ENCODE data around the gene SELENON. TPM values are rescaled to one million over a fixed set of nuclear protein-coding genes. Genes with fewer than 3 reads are reported as not detected.

SELENON gene
- total and polyA plus RNA-seq, 2 of the 13 experiments (the other 11 are each of a cell fraction or from before 2014, with no cell fraction given) = 3.8 to 8.0 TPM

DNA sequence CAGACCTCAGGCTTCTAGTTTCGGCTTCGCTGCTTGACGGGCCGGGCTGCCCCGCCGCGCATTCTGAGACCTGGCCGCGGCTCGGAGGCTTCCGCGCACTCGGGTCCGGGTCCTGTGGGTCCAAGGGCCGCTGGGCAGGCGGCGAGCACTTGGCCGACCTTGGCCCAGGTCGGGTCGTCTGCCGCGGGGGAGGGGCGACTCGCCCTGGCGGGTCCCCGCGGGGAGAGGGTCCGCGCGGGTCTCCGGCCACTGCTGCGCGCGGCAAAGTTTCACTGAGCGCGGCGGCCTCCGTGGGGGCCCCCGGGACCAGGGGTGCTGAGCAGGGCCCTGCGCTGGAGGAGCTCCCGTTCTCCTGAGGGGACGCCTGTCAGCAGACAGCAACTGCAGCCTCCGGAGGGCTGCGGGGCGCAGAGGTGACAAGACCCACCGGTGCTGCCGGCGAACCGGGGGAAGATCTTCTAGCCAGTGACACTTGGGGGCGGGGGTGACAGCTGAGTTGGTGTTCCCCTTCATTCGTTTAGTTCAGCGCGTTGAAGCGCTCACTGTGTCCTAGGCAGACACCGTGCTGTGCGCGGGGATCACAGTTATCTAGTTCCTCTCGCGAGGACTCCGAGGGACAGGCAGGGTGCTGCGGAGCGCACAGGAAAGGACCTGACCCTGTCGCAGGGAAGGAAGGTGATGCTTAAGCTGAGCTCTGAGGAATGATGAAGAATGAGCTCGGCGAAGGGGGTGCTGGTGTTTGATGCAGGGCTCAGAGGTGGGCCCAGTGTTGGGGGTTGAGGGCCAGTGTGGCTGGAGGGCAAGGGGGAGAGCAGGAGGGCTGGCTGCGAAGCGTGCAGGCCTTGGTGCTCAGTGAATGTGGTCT is 20.5 kb downstream of the SELENON start (continued):
- TF ChIP-seq, protein P1, sequence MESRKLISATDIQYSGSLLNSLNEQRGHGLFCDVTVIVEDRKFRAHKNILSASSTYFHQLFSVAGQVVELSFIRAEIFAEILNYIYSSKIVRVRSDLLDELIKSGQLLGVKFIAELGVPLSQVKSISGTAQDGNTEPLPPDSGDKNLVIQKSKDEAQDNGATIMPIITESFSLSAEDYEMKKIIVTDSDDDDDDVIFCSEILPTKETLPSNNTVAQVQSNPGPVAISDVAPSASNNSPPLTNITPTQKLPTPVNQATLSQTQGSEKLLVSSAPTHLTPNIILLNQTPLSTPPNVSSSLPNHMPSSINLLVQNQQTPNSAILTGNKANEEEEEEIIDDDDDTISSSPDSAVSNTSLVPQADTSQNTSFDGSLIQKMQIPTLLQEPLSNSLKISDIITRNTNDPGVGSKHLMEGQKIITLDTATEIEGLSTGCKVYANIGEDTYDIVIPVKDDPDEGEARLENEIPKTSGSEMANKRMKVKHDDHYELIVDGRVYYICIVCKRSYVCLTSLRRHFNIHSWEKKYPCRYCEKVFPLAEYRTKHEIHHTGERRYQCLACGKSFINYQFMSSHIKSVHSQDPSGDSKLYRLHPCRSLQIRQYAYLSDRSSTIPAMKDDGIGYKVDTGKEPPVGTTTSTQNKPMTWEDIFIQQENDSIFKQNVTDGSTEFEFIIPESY (CRISPR knock-in tag; IDR thresholded peaks at IDR 0.05) = no peak
- TF ChIP-seq, protein P2, sequence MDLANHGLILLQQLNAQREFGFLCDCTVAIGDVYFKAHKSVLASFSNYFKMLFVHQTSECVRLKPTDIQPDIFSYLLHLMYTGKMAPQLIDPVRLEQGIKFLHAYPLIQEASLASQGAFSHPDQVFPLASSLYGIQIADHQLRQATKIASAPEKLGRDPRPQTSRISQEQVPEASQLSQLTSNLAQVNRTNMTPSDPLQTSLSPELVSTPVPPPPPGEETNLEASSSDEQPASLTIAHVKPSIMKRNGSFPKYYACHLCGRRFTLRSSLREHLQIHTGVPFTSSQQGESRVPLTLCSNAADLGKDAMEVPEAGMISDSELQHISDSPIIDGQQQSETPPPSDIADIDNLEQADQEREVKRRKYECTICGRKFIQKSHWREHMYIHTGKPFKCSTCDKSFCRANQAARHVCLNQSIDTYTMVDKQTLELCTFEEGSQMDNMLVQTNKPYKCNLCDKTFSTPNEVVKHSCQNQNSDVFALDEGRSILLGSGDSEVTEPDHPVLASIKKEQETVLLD (CRISPR knock-in tag; IDR thresholded peaks at IDR 0.05; ENCODE audit: low read depth) = no peak
- TF ChIP-seq SNAI1 (CRISPR knock-in tag; IDR thresholded peaks at IDR 0.05; ENCODE audit: borderline replicate concordance) (no peak), ISX (CRISPR knock-in tag; conservative IDR thresholded peaks at IDR 0.05) (no peak), ZKSCAN8 (CRISPR knock-in tag; IDR thresholded peaks at IDR 0.05; ENCODE audit: borderline replicate concordance) (no peak), U2AF1 (optimal IDR thresholded peaks at IDR 0.05; ENCODE audit: low read depth, low read length) (peak; percentile 53), ZNF484 (CRISPR knock-in tag; IDR thresholded peaks at IDR 0.05; ENCODE audit: borderline replicate concordance, low read depth) (no peak; the same call in 1 of the 2 replicates), ZNF432 (CRISPR knock-in tag; IDR thresholded peaks at IDR 0.05; ENCODE audit: borderline replicate concordance) (no peak), STAG1 (CRISPR knock-in tag; IDR thresholded peaks at IDR 0.05) (no peak), PHB2 (IDR thresholded peaks at IDR 0.05; ENCODE audit: partially characterized antibody) (no peak), ZNF160 (CRISPR knock-in tag; IDR thresholded peaks at IDR 0.05) (no peak), ZNF879 (CRISPR knock-in tag; IDR thresholded peaks at IDR 0.05) (no peak), PCBP1 (IDR thresholded peaks at IDR 0.05; ENCODE audit: borderline replicate concordance, low read depth, low read length) (no peak), GLMP (CRISPR knock-in tag; IDR thresholded peaks at IDR 0.05; ENCODE audit: borderline replicate concordance) (no peak), ZFP62 (CRISPR knock-in tag; IDR thresholded peaks at IDR 0.05) (no peak), ZNF235 (CRISPR knock-in tag; IDR thresholded peaks at IDR 0.05; ENCODE audit: borderline replicate concordance) (peak; percentile 68; the same call in 1 of the 2 replicates), TERF1 (CRISPR knock-in tag; IDR thresholded peaks at IDR 0.05) (no peak)
- TF ChIP-seq, protein P3, sequence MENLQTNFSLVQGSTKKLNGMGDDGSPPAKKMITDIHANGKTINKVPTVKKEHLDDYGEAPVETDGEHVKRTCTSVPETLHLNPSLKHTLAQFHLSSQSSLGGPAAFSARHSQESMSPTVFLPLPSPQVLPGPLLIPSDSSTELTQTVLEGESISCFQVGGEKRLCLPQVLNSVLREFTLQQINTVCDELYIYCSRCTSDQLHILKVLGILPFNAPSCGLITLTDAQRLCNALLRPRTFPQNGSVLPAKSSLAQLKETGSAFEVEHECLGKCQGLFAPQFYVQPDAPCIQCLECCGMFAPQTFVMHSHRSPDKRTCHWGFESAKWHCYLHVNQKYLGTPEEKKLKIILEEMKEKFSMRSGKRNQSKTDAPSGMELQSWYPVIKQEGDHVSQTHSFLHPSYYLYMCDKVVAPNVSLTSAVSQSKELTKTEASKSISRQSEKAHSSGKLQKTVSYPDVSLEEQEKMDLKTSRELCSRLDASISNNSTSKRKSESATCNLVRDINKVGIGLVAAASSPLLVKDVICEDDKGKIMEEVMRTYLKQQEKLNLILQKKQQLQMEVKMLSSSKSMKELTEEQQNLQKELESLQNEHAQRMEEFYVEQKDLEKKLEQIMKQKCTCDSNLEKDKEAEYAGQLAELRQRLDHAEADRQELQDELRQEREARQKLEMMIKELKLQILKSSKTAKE (CRISPR knock-in tag; IDR thresholded peaks at IDR 0.05; ENCODE audit: borderline replicate concordance) = no peak
- TF ChIP-seq, protein P4, sequence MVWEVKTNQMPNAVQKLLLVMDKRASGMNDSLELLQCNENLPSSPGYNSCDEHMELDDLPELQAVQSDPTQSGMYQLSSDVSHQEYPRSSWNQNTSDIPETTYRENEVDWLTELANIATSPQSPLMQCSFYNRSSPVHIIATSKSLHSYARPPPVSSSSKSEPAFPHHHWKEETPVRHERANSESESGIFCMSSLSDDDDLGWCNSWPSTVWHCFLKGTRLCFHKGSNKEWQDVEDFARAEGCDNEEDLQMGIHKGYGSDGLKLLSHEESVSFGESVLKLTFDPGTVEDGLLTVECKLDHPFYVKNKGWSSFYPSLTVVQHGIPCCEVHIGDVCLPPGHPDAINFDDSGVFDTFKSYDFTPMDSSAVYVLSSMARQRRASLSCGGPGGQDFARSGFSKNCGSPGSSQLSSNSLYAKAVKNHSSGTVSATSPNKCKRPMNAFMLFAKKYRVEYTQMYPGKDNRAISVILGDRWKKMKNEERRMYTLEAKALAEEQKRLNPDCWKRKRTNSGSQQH (CRISPR knock-in tag; IDR thresholded peaks at IDR 0.05; ENCODE audit: low read depth) = no peak; the same call in 1 of the 2 replicates
